Hepatic stellate cell (primary cell): ENCODE results near the gene HSD11B1L.
A peak's percentile ranks its signal among the peaks of the same experiment; 100 is the strongest.
"Not testable (repeated sequence)": the region's sequence is repeated elsewhere in the genome, so short reads cannot be mapped to it uniquely, and the experiment has no call there.

Experiments
- DNase-seq: peaks from one replicate; pipeline ENCODE4 v3.0.0; 2011; ENCODE audit warnings: low spot score

Gene HSD11B1L

DNA sequence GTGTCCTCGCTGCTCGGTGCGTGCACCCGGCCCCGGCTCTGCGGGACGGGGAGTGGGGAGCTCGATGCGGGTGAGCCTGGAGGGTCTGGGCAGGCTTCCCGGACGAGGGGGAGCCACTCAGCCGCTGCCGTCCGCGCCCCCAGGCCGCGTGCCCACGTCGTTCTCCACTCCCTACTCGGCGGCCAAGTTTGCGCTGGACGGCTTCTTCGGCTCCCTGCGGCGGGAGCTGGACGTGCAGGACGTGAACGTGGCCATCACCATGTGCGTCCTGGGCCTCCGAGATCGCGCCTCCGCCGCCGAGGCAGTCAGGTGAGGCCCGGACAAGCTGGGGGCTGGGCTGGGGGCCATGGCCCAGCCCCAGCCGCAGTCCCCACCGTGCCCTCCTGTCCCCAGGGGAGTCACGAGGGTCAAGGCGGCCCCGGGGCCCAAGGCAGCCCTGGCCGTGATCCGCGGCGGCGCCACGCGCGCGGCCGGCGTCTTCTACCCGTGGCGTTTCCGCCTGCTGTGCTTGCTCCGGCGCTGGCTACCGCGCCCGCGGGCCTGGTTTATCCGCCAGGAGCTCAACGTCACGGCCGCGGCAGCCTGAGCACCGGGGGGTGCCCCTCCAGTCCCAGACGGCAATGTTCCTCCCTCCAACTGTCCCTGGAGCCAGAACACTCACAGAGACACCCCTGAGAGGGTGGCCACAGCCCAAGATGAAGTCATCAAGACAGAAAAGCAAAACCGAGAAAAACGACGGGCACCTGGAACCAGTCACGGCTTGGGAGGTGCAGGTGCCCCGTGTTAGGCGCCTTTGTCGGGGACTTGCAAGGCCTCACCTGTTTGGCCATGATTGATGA, 6.8 kb downstream of the HSD11B1L start:
- DNase-seq = no peak

DNA sequence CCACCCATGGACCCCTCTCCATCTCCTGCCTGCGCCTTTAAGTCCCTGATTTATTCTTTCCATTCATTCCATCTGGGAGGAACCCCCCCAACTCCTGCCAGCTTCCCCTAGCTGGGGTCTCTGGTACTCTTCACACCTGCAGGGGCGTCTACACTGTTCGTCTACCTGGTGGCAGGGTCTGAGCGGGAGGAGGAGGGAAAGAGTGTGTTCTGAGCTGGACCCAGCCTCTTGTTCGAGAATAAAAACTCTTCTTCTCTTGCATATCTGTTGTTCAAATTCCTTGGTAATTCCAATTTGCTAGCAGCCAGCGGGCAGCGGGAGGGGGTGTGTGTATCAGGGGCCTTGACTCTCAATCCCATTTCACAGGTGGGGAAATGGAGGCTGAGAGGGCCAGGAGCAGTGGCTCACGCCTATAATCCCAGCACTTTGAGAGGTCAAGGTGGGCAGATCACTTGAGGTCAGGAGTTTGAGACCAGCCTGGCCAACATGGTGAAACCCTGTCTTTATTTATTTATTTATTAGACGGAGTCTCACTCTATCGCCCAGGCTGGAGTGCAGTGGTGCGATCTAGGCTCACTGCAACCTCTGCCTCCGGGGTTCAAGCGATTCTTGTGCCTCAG, 7.5 kb downstream of the HSD11B1L start:
- DNase-seq = not testable (repeated sequence)

DNA sequence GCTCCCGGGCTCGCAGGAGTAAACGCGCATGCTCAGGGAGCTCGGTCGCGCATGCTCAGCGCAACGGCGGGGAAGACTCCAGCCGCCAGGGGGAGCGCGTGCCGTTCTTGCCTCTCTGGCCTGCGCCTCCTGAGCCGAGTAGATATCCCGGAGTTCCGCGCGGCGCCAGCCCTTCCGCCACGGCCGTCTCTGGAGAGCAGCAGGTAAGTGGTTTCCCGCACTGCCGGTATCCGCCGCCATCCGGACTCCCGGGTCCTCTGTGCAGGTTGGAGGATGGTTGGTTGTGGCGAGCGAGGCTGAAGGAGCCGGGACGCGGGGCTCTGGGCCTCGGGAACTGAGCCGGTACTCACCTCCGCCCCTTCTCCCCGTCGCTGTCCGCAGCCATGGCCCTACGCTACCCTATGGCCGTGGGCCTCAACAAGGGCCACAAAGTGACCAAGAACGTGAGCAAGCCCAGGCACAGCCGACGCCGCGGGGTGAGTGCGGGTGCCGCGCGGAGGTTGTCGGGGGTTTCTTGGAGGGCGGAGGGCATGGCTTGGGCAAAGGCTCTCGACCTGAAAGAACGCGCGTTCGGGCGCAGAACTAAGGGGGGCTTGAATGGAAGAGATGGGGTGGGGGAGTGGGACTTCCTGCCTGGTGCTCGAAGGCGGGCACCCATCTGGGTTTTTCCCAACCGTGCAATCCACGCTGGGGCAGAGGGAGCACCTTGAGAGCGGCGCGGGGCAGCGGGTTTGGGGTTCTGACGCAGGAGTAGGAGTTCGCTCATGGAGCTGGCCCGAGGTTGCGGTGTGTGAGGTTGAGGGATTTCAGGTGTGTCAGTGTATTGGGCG, 9.5 kb downstream of the HSD11B1L start, which contains the start of gene RPL36:
Gene RPL36 (plus strand): TSS at position 171 of the 830 bp plus-strand sequence. CDS start 213 bp downstream, at position 384.
- peak; percentile 98 for DNase-seq

DNA sequence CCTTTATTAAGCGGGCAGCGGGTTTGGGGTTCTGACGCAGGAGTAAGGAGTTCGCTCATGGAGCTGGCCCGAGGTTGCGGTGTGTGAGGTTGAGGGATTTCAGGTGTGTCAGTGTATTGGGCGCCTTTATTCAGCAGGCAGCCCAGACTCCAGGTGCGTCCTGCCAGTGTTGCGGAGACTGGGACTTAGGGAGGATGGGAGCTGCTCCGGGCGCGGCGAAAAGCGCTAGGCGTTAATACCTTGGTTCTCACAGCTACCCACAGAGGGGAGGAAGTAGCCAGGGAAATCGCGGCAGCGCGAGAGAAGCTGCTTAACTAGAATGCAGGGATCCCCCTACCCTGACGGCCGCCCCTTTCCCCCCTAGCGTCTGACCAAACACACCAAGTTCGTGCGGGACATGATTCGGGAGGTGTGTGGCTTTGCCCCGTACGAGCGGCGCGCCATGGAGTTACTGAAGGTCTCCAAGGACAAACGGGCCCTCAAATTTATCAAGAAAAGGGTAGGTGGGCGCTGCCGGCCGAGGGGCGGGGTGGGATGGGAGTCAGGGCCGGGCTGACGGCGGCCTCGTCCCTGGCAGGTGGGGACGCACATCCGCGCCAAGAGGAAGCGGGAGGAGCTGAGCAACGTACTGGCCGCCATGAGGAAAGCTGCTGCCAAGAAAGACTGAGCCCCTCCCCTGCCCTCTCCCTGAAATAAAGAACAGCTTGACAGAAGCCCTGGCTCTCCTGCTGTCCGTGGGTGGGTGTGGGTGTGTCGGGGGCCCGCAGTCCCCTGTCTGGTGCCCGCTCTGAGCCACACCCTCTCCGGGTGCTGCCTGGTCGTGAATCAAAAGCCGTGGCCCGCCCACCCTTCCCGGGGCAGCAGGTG, 10.4 kb downstream of the HSD11B1L start:
- DNase-seq = no peak

DNA sequence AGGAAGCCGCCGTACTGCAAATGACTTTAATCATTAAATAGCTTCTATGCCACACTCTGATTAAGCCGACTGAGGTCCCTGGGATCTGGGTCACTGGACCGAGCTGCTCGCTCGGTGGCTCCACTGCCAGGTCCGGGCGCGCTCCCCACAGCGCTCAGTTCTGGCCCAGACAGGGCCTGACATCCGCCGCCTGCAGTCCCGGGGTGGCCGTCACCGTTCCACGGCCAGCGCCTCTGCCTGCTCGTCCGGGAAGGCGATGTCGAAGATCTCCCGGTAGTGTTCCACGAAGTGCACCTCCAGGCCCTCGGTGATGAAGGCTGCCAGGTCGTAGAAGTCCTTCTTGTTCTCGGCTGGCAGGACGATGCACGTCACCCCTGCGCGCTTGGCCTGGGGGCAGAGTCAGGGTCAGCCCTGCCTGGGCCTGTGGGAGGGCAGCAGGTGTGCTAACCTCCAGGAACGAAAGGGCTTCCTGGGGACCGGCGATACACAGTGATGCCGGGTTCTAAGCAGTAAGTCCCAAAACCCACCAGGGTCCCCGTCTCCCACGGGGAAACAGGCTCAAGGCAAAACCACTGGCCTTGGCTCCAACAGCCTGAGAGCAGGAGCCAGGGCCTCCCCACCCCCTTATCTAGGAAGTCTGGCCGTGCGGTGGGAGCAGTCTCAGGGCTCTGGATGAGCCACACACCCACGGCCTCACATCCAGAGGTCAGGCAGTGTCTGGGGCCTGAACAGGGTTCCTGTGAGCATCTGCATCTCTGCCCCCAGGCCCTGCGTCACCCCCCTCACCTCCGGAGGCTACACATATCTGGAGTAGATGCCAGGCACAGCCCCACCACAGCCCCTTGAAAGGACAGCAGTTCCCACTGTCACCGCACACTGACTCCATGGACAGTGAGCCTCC, 11.2 kb downstream of the HSD11B1L start:
- no peak for DNase-seq

DNA sequence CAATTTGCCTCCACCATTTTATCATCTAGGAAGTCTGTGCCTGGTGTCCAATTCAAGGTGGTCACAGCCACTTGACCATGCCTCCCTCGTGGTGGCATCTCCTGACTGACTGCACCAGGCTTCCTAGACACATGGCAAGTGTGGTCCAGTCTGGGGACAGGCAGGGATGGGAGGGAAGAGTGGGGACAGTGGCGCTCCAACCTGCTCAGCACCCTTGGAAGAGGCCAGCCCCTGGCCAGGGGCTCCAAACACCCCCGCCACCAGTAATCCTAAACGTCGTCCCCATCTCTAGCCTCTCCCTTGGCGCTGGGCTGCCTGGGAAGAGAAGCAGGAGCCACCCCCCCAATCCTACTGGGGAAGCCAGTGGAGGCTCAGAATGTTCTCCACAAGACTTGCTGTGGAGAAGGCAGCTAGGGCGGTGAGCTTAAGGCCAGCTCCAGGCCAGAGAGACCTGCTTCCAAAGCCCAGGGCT, 11.9 kb downstream of the HSD11B1L start:
- no peak for DNase-seq

DNA sequence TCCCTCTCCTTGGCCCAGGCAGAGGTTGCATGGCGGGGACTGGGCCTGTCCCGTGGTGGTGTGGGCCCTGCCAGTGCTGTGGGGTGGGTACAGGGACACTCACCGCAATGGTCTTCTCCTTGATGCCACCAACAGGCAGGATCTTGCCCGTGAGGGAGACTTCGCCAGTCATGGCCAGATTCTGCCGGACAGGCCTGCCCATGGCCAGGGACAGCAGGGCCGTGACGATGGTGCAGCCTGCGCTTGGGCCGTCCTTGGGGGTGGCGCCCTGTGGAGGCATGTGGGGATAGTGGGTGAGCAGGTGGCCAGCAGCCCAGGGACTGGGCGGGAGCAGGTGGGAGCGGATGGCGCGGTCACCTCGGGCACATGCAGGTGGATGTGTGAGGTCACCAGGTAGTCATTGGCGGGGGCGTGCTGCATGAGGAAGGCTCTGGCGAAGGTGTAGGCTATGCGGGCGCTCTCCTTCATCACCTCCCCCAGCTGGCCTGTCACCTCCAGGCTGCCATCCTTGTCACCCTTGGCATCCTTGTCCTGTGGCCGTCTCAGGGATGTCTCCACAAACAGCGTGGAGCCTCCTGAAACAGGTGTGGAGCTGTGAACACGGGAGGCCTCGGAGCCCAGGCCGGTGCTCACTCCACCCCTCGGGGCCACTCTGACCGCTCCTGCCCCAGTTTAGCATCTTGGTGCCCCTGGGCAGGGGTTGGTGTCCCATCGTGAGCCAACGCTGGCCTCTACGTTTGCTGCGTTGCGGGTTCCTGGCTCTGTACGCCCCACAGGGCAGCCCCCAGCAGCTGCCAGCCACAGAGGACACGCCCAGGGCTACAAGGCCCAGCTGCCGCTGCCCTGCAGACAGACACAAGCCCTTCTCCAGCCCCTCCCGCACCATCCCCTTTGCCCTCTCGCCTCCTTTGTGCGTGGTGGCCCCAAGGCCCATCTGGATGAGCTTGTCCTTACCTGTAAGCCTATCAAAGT, 12.7 kb downstream of the HSD11B1L start:
- DNase-seq = no peak

DNA sequence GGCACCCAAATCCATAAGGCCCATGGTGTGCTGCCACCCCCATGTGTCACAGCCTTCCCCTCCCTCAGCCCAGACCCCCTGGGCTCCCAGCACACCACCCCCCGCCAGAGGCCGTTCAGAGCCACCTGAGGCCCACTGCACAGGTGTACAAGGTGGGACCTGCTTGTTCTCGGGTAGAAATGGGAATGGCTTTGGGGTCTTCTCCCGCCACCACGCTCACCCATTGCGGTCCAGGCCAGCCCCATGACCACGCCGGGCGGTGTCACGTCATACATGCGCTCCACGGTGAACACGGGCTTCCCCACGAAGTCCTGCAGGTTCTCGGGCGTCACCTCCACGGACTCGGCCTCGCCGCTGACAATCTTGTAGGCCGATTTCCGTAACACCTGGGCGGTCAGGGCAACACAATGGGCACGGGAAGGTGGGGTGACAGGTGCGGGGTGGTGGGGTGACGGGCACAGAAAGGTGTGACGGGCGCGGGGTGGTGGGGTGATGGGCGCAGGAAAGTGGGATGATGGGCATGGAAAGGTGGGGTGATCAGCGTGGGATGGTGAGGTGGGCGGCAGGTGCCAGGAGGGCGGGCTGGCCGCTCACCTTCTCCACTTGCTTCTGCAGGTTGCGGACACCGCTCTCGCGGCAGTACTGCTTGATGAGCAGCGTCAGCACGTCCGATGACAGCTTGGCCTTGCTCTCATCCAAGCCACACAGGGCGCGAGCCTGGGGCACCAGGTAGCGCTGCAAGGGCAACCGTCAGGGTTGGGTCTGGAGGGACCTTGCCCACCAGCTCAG, 13.5 kb downstream of the HSD11B1L start:
- DNase-seq = no peak

DNA sequence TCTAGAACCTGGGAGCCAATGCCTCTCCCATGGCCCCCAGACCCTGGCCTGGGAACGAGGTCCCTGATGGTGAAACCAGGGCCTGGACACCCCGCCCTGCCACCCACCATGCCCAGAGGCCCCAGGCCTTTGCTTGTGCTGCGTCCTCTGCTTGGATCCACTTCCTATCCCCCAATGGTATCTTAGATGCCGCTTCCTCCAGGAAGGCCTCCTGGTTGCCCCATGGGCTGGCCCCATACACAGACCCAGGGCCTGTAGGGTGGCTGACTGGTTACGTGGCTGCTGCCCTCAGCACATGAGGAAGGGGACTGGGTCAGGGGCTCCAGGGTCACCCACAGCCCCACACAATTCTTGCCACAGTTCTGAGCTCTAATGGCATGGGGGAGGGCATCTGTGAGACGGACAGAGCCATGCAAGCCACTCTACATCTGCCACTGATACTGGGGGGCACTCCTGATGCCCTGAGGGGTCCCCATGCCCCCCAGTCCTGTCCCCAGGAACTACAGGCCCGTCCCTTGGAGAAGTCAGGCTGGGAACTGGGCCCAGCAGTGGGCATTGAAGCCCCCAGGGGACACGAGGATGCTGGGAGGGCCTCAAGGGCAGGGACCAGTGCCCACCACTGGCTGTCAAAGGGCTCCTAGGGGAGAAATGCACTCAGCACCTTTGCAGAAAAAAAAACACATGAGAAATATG, 14.3 kb downstream of the HSD11B1L start:
- DNase-seq = no peak

DNA sequence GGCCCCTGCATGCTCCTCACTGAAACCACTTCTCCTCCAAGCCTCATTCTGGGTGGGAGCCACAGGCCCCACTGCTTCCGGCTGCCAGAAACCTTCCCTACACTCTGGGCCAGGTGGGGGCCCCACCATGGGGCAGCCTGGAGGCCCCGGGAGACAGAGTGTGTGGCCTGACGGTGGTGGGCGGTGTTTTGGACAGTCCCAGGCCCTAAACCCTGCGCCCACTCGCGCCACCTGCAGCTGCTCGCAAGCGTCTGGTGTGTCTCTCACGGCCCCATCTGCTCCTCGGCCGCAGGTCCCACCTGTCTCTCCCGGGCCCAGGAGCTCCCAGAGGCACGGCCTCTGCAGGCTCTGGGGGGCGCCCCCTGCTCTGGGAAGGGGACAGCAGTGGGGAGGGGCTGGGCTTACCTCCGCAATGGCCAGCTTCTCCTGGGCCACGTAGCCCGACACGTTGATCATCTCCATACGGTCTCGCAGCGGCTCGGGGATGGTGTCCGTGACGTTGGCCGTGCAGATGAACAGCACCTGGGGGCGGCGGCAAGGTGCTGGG, 14.9 kb downstream of the HSD11B1L start:
- no peak for DNase-seq

DNA sequence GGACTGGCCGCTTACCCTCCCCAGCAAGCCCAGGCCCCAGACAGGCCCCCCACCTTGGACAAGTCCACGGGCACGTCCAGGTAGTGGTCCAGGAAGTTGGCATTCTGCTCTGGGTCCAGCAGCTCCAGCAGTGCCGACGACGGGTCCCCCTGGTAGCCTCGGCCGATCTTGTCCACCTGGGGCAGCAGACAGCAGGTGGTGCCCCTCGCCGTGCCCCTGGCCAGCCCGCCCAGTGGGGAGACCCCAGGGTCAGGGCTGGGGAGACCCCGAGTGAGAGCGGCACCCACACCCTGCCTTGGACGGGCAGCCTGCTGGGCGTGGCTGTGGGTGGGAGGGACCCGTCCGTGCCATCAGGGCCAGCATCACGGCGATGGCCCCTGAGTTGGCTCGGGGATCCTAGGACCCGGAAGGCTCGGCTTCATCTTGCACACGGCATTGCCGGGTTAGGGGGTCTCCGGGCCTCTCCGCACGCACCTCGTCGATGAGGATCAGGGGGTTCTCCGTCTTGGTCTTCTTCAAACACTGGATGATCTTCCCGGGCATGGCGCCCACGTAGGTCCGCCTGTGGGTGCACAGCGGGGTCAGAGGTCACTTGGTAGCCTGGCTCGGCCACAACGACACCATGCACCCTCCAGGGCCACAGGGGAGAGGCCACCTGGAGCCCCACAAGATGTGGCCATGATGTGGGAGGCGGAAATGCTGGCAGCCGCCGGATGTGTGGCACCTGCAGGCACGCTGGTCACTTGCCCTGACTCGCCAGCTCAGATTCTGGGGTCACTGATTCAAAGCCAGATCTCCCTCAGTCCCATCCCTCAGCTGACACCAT, 15.6 kb downstream of the HSD11B1L start:
- DNase-seq = no peak

DNA sequence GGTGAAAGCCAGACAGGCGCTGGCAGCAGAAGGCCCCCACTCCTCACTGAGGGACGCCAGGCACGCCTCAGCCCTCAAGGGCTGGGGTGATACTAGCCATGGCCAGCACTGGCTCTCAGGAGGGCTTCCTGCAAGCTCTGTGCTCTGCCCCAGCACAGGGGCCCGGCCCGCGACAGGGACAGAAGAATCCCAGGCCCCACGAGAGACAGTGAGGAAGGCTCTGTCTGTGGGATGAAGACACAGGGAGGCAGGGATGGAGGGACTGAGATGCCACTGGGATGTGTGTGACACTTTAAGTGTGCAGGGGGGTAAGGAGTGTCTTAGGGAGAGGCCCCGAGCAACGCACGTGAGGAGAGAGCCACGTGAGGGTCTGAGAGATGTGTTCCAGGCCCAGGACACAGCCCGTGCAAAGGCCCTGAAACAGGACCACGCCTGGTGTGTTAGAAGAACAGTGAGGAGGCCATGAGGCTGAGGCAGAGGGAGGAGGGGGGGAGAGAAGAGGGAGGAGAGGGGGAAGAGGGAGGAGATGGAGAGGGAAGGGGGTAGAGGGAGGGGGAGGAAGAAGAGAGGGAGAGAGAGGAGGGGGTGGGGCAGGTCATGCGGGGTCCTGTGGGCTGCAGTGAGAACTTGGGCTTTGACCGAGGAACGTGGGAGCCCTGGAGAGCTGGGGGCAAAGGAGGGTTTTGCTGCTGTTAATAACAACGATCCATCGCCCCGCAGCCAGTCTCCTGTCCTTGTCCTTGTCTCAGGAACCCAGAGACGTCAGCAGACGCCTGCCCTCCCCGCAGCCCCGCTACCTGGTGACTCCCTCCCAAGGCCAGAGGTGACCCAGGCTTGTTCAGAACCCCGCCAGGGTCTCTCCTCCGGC, 16.4 kb downstream of the HSD11B1L start:
- DNase-seq = no peak

DNA sequence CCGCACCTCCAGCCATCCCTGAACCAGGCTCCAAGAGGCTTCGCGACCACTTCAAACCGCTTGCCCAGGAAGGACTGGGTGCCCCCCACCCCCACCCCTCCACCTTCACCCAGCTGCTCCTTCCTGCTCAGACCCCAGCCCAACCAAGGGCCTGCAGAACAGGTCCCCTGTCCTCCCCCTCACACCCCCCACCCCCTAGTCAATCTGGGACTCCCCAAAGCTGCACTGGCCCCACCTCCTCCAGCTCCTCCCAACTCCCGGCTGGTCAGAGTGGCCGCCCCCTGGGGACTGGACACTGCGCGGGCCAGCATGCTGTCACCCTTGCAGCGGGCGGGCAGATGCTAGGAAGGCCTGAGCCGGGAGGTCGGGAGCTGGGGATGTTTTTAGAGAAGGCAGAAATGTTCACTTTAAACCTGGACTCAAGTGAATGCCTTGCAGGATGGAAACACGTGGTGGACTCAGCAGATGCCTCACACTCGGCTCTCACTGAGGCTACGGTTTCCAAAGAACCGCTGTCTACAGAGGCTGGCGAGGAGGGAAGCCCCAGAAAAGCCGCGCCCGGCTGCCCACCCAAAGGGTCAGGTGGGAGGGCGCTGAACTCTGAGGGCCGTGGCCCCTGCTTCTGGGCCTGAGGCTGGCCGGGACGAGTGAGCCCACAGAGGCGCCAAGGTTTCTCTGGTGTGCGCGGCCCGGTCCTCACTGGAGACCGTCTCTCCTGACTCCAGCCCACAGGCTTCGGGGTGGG, 17.2 kb downstream of the HSD11B1L start:
- DNase-seq = no peak

DNA sequence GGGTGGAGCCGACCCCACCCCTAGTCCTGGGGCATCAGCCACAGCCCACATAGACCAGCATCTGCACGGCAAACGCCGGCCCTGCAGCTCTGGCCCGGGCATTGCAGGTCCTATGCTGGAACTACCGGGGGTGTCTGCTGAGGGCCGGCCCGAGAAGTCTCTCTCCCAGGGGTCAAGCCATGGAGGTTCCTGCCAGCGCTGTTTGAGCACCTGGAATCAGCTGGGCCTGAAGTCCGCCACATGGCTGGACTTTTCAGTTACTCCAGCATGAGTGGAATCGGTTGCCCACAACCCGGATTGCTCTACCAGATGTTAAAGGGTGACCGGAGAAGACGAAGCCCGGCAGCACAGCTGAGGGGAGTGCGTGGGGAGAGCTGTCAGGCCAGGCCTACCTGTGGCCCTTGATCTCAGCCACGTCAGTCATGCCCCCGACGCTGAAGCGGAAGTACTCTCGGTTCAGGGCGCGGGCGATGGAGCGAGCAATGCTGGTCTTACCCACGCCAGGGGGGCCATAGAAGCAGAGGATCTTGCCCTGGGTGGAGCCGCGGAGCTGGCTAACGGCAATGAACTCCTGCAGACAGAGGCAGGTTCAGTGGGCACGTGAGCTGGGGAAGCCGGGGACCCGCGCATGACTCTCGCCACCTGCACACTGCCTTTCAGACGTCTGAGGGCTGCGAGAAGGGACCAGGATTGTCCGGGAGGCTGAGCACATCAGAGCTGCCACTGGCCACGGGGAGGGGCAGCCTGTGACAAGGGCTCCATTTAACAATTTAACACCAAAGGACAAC, 18.0 kb downstream of the HSD11B1L start:
- no peak for DNase-seq
